ENCODE data around the gene ABCA12. TPM values are rescaled to one million over a fixed set of nuclear protein-coding genes. Genes with fewer than 3 reads are reported as not detected.

Gene ABCA12
- total RNA-seq, 1 experiment from 2014 or later, result 1.3 TPM

DNA sequence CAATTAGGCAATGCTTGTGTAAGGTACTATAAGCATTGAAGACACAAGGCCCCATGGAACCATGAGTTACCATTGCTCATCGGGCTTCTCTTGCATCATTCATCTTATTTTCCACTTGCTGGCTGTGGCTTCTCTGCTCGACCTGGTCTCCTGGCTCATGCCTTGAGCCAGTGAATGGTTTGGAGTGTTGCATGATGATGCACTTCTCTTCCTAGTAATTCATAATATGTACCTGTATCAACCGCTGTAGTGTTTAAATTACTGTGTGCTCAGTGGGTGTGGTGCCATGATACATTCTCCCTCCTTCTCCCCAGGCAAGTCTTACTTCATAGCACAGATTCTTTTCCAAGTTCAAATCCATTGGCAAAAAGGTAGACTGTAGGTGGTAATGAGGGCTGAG lies 66.8 kb downstream of the ABCA12 start:
- Histone ChIP-seq H2AFZ (ENCODE audit: low read depth, low read length, poor library complexity, severe bottlenecking) (no peak overlapping the region), H3K36me3 (ENCODE audit: control insufficient read depth in 1 of 2, insufficient read depth in 2 of 2, low read length in 2 of 2) (no peaks in the 10 kb centered on the region), H4K20me1 (ENCODE audit: insufficient read depth) (no peaks in the 10 kb centered on the region), H3K4me1 (ENCODE audit: control insufficient read depth in 1 of 2, insufficient read depth in 2 of 2, low read length in 2 of 2) (no peaks in the 10 kb centered on the region), H3K9ac (ENCODE audit: low read length) (no peak overlapping the region), H3K27me3 (ENCODE audit: insufficient read depth, low read length) (no peaks in the 10 kb centered on the region), H3K4me2 (ENCODE audit: low read length) (no peak overlapping the region), H3K4me3 (replicated peaks in 1 of 2; ENCODE audit: low read depth in 1 of 2, low read length in 2 of 2) (no peak overlapping the region), H3K9me2 (ENCODE audit: insufficient read depth) (no peaks in the 10 kb centered on the region), H3K9me3 (ENCODE audit: control insufficient read depth in 1 of 2, insufficient read depth in 1 of 2, low read depth in 1 of 2, low read length in 2 of 2) (no peaks in the 10 kb centered on the region), H3K27ac (ENCODE audit: low read depth, low read length) (no peak overlapping the region), H3K79me2 (ENCODE audit: insufficient read depth, low read length) (no peaks in the 10 kb centered on the region)
- no TSS peak for BruUV-seq (replicated peaks)
- intact Hi-C loops (cut with micrococcal nuclease), result no loop called here
- ChIA-PET RAD21 (ENCODE audit: low non-redundant PET in 1 of 2, low total read pairs in 2 of 2, uncharacterized antibody in 2 of 2, unreplicated experiment in 2 of 2) (no interaction called here), CTCF (no interaction called here), POLR2A (no interaction called here)
- DNase-seq (ENCODE audit: low read depth, low spot score) (no peak), ATAC-seq (no peak)
- TF ChIP-seq EZH2 (IDR thresholded peaks at IDR 0.05) (no peak), YY1 (IDR thresholded peaks at IDR 0.05; ENCODE audit: extremely low read depth, insufficient replicate concordance, low read depth, low read length) (no peak), TCF7L2 (IDR thresholded peaks at IDR 0.05; ENCODE audit: borderline replicate concordance, extremely low read depth, insufficient read depth, insufficient read length) (no peak), CBX3 (IDR thresholded peaks at IDR 0.05; ENCODE audit: low read depth) (no peak), SP1 (IDR thresholded peaks at IDR 0.05; ENCODE audit: low read depth) (no peak), ELF1 (IDR thresholded peaks at IDR 0.05; ENCODE audit: borderline replicate concordance, low read depth) (no peak), EGR1 (IDR thresholded peaks at IDR 0.05; ENCODE audit: low read depth) (no peak), ZNF274 (IDR thresholded peaks at IDR 0.05; ENCODE audit: low read depth, low read length) (no peak), EZH2phosphoT487 (IDR thresholded peaks at IDR 0.05; ENCODE audit: borderline replicate concordance) (no peak), CTCF (IDR thresholded peaks at IDR 0.05 in 2 of 3, conservative IDR thresholded peaks at IDR 0.05 in 1 of 3; ENCODE audit: borderline replicate concordance in 1 of 3, insufficient read depth in 1 of 3, low read depth in 2 of 3, low read length in 2 of 3) (no peak), RAD21 (IDR thresholded peaks at IDR 0.05; ENCODE audit: low read depth) (no peak), MAX (IDR thresholded peaks at IDR 0.05) (no peak), POLR2A (IDR thresholded peaks at IDR 0.05; ENCODE audit: borderline replicate concordance, extremely low read depth, insufficient read depth, insufficient read length) (no peak), SRF (IDR thresholded peaks at IDR 0.05; ENCODE audit: low read depth) (no peak), REST (IDR thresholded peaks at IDR 0.05; ENCODE audit: low read depth) (no peak), SIN3A (IDR thresholded peaks at IDR 0.05; ENCODE audit: low read depth) (no peak), ATF3 (IDR thresholded peaks at IDR 0.05) (no peak)
- TF ChIP-seq, protein P1, sequence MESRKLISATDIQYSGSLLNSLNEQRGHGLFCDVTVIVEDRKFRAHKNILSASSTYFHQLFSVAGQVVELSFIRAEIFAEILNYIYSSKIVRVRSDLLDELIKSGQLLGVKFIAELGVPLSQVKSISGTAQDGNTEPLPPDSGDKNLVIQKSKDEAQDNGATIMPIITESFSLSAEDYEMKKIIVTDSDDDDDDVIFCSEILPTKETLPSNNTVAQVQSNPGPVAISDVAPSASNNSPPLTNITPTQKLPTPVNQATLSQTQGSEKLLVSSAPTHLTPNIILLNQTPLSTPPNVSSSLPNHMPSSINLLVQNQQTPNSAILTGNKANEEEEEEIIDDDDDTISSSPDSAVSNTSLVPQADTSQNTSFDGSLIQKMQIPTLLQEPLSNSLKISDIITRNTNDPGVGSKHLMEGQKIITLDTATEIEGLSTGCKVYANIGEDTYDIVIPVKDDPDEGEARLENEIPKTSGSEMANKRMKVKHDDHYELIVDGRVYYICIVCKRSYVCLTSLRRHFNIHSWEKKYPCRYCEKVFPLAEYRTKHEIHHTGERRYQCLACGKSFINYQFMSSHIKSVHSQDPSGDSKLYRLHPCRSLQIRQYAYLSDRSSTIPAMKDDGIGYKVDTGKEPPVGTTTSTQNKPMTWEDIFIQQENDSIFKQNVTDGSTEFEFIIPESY (IDR thresholded peaks at IDR 0.05; ENCODE audit: extremely low read depth, insufficient replicate concordance, low read length), result no peak

Measured in HCT116 (cell line).